ENCODE data around the gene BIRC6. TPM values are rescaled to one million over a fixed set of nuclear protein-coding genes. Genes with fewer than 3 reads are reported as not detected.
"Not testable (repeated sequence)": the region's sequence is repeated elsewhere in the genome, so short reads cannot be mapped to it uniquely, and the experiment has no call there.

BIRC6 gene, protein sequence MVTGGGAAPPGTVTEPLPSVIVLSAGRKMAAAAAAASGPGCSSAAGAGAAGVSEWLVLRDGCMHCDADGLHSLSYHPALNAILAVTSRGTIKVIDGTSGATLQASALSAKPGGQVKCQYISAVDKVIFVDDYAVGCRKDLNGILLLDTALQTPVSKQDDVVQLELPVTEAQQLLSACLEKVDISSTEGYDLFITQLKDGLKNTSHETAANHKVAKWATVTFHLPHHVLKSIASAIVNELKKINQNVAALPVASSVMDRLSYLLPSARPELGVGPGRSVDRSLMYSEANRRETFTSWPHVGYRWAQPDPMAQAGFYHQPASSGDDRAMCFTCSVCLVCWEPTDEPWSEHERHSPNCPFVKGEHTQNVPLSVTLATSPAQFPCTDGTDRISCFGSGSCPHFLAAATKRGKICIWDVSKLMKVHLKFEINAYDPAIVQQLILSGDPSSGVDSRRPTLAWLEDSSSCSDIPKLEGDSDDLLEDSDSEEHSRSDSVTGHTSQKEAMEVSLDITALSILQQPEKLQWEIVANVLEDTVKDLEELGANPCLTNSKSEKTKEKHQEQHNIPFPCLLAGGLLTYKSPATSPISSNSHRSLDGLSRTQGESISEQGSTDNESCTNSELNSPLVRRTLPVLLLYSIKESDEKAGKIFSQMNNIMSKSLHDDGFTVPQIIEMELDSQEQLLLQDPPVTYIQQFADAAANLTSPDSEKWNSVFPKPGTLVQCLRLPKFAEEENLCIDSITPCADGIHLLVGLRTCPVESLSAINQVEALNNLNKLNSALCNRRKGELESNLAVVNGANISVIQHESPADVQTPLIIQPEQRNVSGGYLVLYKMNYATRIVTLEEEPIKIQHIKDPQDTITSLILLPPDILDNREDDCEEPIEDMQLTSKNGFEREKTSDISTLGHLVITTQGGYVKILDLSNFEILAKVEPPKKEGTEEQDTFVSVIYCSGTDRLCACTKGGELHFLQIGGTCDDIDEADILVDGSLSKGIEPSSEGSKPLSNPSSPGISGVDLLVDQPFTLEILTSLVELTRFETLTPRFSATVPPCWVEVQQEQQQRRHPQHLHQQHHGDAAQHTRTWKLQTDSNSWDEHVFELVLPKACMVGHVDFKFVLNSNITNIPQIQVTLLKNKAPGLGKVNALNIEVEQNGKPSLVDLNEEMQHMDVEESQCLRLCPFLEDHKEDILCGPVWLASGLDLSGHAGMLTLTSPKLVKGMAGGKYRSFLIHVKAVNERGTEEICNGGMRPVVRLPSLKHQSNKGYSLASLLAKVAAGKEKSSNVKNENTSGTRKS (N-terminal part only)
- 10 to 100 TPM; 89.0 to 91.8 TPM for total RNA-seq

DNA sequence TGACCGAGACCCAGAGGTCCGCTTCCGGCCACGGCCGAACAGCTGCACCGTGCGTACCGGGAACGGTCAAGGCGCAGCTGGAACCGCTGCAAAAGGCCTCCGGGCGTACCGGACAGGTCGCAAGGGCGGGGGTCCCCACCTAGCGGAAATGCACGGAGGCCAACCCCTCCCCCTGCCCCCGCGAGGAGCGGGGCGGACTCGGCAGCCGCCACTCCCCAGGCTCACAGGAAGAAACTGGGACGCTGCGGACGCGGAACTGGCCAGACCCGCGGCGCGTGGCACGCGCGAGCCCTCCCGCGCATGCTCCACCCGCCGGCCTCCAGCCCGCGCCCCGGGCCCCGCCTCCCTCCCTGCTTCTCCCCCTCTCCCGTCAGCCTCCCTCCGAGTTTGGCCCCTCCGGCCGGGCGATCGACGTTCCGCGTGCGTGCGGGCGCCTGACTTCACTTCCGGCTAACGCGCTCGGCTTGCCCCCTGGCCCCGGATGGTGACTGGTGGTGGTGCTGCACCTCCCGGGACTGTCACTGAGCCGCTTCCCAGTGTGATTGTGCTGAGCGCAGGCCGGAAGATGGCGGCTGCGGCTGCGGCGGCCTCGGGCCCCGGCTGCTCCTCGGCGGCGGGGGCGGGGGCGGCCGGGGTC, at the start of gene BIRC6:
BIRC6 (plus strand) TSS at position 343 of the 637 bp plus-strand sequence; CDS start at position 482, 139 bp downstream.
- no peaks in the 10 kb centered on the region for H3K9me3 Mint-ChIP-seq
- peak; percentile 98 for DNase-seq
- peak within 1 kb of the TSS; percentile 90 for H3K27ac Mint-ChIP-seq
- peaks cover 15 to 16% of the 10 kb centered on the region in 2 donors for H3K36me3 Mint-ChIP-seq (ENCODE audit: insufficient read depth in 2 of 2)
- peak within 1 kb of the TSS; percentile 89 to 99 for H3K4me3 Mint-ChIP-seq
- ATAC-seq (replicated peaks in 1 of 2), result peak; percentile 94 to 96
- H3K4me1 Mint-ChIP-seq (ENCODE audit: low read depth), result peaks cover 34% of the 10 kb centered on the region
- H3K27me3 Mint-ChIP-seq (ENCODE audit: low read depth), result no peaks in the 10 kb centered on the region

DNA sequence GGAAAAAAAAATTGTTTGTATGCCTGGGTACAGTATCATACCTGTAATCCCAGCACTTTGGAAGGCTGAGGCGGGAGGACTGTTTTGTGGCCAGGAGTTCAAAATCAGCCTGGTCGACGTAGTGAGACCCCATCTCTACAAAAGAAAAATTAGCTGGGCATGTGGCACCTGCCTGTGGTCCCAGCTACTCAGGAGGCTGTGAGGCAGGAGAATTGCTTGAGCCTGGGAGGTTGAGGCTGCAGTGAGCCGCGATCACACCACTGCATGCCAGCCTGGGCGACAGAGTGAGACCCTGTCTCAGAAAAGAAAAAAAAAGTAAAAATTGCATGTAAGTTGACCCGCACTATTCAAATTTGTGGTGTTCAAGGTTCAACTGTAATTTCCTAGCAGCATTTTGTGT, 46.2 kb upstream of the BIRC6 start:
- no peaks in the 10 kb centered on the region for H3K9me3 Mint-ChIP-seq
- DNase-seq (no peak), ATAC-seq (replicated peaks in 1 of 2) (no peak)
- H3K4me3 Mint-ChIP-seq, result no peak overlapping the region
- peaks cover 0 to 2% of the 10 kb centered on the region in 2 donors for H3K36me3 Mint-ChIP-seq (ENCODE audit: insufficient read depth in 2 of 2)
- H3K27me3 Mint-ChIP-seq (ENCODE audit: low read depth), result no peaks in the 10 kb centered on the region
- no peak overlapping the region for H3K27ac Mint-ChIP-seq
- no peaks in the 10 kb centered on the region for H3K4me1 Mint-ChIP-seq (ENCODE audit: low read depth)

DNA sequence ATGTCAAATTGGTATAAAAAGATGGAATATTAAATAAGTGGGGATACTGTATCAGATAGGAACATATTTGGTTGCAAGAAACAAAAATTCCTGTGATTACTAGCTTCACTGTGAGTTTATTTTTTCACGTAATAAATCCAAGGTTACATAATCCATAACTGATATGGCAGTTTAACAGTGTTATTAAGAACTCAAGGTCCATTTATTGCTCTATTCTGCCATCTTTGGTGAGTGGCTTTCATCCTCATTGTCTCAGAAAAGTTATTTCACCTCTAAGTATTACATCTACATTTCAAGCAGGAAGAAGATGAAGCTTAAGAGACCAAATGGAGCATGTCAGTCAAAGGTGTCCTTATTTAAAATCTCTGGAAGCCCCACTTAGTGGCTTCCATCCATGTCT, 41.9 kb upstream of the BIRC6 start:
- Mint-ChIP-seq H3K27ac (no peak overlapping the region), H3K27me3 (ENCODE audit: low read depth) (no peaks in the 10 kb centered on the region), H3K9me3 (no peaks in the 10 kb centered on the region), H3K36me3 (ENCODE audit: insufficient read depth in 2 of 2) (peaks cover 0 to 1% of the 10 kb centered on the region in 2 donors), H3K4me1 (ENCODE audit: low read depth) (no peaks in the 10 kb centered on the region), H3K4me3 (no peak overlapping the region)
- ATAC-seq (replicated peaks in 1 of 2) (no peak), DNase-seq (no peak)

DNA sequence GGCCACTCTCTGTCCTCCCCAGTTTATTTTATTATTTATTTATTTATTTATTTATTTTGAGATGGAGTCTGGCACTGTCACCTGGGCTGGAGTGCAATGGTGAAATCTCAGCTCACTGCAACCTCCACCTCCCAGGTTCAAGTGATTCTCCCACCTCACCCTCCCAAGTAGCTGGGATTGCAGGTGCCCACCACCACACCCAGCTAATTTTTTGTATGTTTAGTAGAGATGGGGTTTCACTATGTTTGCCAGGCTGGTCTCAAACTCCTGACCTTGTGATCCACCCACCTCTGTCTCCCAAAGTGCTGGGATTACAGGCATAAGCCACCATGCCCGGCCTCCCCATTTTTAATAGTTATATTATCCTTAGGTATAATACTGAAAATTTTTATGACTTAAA, 28.1 kb upstream of the BIRC6 start:
- not testable (repeated sequence) for ATAC-seq (replicated peaks in 1 of 2); H3K27ac Mint-ChIP-seq; DNase-seq; H3K27me3 Mint-ChIP-seq (ENCODE audit: low read depth); H3K9me3 Mint-ChIP-seq; H3K4me3 Mint-ChIP-seq; H3K4me1 Mint-ChIP-seq (ENCODE audit: low read depth); H3K36me3 Mint-ChIP-seq (ENCODE audit: insufficient read depth in 2 of 2)

DNA sequence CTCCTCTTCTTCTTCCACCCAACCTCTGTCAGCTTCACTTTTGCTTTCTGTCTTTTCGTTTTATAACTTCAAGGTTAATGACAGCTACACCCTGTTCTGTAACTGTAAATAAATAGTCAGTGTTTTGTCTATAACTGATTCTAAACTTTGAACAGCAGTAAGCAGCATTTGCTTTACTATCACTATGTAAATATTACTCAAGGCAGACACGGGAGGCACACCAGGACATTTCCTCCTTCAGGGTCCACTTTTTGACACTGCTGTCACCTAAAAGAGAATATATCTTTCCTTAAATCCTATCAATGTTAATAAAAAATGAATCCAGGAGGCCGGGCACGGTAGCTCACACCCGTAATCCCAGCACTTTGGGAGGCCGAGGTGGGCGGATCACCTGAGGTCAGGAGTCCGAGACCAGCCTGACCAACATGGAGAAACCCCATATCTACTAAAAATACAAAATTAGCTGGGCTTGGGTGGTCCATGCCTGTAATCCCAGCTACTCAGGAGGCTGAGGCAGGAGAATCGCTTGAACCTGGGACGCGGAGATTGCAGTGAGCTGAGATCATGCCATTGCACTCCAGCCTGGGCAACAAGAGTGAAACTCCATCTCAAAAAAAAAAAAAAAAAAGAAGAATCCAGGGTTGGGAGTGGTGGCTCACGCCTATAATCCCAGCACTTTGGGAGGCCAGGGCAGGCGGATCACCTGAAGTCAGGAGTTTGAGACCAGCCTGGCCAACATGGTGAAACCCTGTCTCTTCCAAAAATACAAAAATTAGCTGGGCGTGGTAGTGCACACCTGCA, 27.4 kb upstream of the BIRC6 start:
- not testable (repeated sequence) for ATAC-seq (replicated peaks in 1 of 2); H3K9me3 Mint-ChIP-seq; H3K4me1 Mint-ChIP-seq (ENCODE audit: low read depth); H3K27ac Mint-ChIP-seq; H3K4me3 Mint-ChIP-seq; DNase-seq; H3K36me3 Mint-ChIP-seq (ENCODE audit: insufficient read depth in 2 of 2); H3K27me3 Mint-ChIP-seq (ENCODE audit: low read depth)

DNA sequence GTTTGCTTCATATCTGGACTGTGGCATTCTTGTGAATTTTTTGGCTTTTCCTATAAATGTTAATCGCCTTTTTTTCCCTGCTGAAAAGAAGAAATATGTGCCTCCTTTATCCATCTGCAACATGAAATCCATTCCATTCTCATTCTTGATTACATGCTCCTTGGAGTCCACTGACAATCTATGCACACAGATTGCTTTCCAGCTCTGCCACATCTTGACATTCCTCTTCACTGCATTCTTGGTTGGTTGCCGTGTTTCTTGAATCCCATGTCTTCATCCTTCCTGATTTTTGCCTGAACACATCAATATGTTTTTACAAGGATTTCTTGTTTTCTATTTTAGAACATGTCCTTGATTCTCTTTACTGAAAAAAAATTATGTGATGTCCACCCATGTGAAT, 26.7 kb upstream of the BIRC6 start:
- ATAC-seq (replicated peaks in 1 of 2) (no peak), DNase-seq (no peak)
- Mint-ChIP-seq H3K27me3 (ENCODE audit: low read depth) (no peaks in the 10 kb centered on the region), H3K4me1 (ENCODE audit: low read depth) (no peaks in the 10 kb centered on the region), H3K4me3 (no peak overlapping the region), H3K9me3 (no peaks in the 10 kb centered on the region), H3K36me3 (ENCODE audit: insufficient read depth in 2 of 2) (no peaks in the 10 kb centered on the region), H3K27ac (no peak overlapping the region)

DNA sequence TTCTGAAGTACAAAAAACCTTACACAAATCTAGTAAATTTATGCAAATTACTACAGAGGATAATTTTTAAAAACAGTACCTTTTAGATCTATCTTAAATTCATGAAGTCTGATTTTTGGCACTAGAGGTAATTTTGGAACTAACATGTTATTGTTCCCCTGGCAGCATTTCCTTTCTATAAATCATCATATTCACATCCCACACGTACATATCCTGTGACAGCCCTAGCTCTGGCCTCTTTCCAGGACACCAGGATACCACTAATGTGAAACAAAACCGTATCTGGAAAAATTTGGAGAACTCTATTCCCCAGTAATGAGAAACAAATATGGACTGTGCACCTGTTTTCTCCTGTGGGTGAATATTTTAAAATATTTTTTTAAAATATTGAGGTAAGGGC, 14.0 kb upstream of the BIRC6 start:
- Mint-ChIP-seq H3K9me3 (no peaks in the 10 kb centered on the region), H3K27me3 (ENCODE audit: low read depth) (no peaks in the 10 kb centered on the region), H3K27ac (no peak overlapping the region), H3K4me1 (ENCODE audit: low read depth) (no peaks in the 10 kb centered on the region), H3K36me3 (ENCODE audit: insufficient read depth in 2 of 2) (no peaks in the 10 kb centered on the region), H3K4me3 (no peak overlapping the region)
- DNase-seq, result no peak
- no peak for ATAC-seq (replicated peaks in 1 of 2)

DNA sequence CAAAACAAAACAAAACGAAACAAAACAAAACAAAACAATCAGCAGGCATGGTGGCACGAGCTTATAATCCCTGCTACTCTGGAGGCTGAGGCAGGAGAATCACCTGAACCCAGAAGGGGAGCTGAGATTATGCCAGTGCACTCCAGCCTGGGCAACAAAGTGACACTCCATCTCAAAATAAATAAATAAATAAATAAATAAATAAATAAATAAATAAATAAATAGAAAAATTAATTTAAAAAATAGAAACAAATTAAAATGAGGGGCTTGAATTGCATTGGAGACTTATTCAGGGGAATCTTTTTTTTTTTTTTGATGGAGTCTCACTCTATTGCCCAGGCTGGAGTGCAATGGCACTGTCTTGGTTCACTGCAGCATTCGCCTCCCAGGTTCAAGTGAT, 6.0 kb upstream of the BIRC6 start:
- not testable (repeated sequence) for H3K27me3 Mint-ChIP-seq (ENCODE audit: low read depth); H3K4me1 Mint-ChIP-seq (ENCODE audit: low read depth); DNase-seq; ATAC-seq (replicated peaks in 1 of 2); H3K27ac Mint-ChIP-seq; H3K36me3 Mint-ChIP-seq (ENCODE audit: insufficient read depth in 2 of 2); H3K9me3 Mint-ChIP-seq; H3K4me3 Mint-ChIP-seq

DNA sequence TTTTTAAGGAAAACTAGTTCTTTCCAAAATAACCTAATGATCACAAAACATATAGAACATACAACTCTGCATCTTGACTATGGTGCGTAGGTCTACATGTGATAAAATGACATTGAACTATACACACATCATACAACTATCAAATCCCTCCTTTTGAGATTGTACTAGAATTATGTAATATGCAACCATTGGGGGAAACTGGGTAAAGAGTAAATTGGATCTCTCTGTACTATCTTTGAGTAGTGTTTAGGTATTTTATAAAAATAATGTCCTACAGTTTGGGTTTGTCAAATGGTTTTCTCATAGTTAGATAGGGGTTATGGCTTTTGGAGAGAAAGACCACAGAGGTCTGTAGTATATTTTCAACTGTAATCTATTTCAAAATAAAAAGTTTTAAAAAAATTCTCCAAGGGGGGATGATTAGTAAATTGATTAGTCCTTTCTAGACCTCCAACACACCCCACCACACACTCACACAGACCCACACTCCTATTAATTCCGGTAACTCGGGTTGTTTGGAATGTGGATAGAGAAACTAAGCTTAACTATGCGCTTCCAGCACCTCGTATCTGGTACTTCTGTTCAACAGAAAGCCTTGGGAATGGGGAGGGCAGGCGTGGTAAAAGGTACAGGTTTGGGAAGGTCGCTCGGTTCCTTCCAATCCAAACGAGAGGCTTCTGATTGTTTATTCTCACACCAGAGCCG, 695 bp upstream of the BIRC6 start:
- Mint-ChIP-seq H3K27ac (peak overlapping the region; percentile 81), H3K27me3 (ENCODE audit: low read depth) (no peaks in the 10 kb centered on the region), H3K4me3 (peak overlapping the region; percentile 89 to 99), H3K4me1 (ENCODE audit: low read depth) (peaks cover 28% of the 10 kb centered on the region), H3K9me3 (no peaks in the 10 kb centered on the region), H3K36me3 (ENCODE audit: insufficient read depth in 2 of 2) (peaks cover 11 to 13% of the 10 kb centered on the region in 2 donors)
- DNase-seq (no peak), ATAC-seq (replicated peaks in 1 of 2) (no peak)

DNA sequence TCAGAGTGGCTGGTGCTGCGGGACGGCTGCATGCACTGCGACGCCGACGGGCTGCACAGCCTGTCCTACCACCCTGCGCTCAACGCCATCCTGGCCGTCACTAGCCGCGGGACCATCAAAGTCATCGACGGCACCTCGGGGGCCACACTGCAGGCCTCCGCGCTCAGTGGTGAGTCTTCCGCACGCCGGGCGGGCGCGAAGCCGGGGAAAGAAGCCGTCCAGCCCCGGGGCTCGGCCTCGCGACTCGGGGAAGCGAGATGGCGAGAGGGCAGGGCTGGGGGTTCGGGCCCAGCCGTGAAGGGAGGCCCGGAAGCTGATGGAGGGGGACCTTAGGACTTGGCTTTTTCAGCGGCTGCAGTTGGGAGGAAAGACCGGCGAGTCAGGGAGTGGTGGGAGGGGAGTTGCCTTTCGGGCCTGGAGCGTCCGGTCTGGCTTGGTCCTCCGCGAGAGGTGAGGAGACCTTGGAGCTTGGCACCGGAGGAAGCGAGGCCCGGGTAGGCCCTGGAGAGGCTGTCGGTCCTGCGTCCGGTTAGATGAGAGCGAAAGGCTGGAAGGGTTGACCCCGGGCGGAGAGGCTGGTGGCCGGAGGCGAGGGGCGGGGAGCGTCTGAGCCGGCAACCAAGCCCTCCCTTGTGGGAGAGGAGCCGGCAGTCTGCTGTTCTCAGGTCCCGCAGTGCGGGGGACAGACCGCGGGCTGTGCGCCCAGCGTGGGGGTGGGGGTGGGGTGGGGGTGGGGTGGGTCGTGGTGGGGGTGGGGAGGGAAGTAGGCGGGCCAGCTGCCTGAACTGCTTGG, 691 bp downstream of the BIRC6 start:
- ATAC-seq (replicated peaks in 1 of 2) (peak; percentile 14 to 31), DNase-seq (peak; percentile 52 to 53)
- Mint-ChIP-seq H3K36me3 (ENCODE audit: insufficient read depth in 2 of 2) (peaks cover 15 to 19% of the 10 kb centered on the region in 2 donors), H3K27ac (peak overlapping the region; percentile 90), H3K4me3 (peak overlapping the region; percentile 89 to 99), H3K9me3 (no peaks in the 10 kb centered on the region), H3K4me1 (ENCODE audit: low read depth) (peaks cover 40% of the 10 kb centered on the region), H3K27me3 (ENCODE audit: low read depth) (no peaks in the 10 kb centered on the region)

DNA sequence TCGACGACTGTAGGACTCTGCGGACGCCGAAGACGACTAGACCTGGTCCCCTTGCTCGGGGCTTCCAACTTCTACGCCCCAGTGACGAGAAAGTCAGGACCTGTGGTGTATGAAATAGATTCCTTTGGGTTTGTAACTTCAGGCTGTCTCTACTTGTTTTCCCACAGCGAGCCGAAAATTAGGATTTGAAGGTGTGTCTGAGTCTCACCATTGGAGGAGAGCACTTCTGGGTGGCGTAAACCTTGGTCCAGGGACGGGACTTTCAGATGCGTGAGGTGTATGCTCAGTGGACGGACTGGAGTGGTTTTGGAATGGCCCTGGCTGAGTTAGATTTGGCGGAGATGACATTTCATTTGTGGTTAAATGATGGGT, 1.3 kb downstream of the BIRC6 start:
- no peak for DNase-seq
- Mint-ChIP-seq H3K27ac (peak overlapping the region; percentile 90), H3K4me1 (ENCODE audit: low read depth) (peaks cover 42% of the 10 kb centered on the region), H3K36me3 (ENCODE audit: insufficient read depth in 2 of 2) (peaks cover 15 to 19% of the 10 kb centered on the region in 2 donors), H3K27me3 (ENCODE audit: low read depth) (no peaks in the 10 kb centered on the region), H3K9me3 (no peaks in the 10 kb centered on the region), H3K4me3 (peak overlapping the region; percentile 89 to 99)
- no peak for ATAC-seq (replicated peaks in 1 of 2)

All from activated T-cell treated with anti-CD3 and anti-CD28 coated beads, Interleukin-2, amount 50 U/mL, for 72 hours (primary cell).